Measurements from ENCODE around the gene HIBCH.
"Not testable (repeated sequence)": the region's sequence is repeated elsewhere in the genome, so short reads cannot be mapped to it uniquely, and the experiment has no call there.

HIBCH gene

GRCh38 chr2:190360965-190361364 lies 41.3 kb upstream of the HIBCH start:
- no peak for DNase-seq (ENCODE audit: low read depth)
- TF ChIP-seq CTCF (conservative IDR thresholded peaks at IDR 0.05; ENCODE audit: low read depth, low read length) = no peak
- H3K4me3 ChIP-seq (ENCODE audit: low read length) = no peak overlapping the region

- no peak for DNase-seq (ENCODE audit: low read depth)
- no peak overlapping the region for H3K4me3 ChIP-seq (ENCODE audit: low read length)
- TF ChIP-seq CTCF (conservative IDR thresholded peaks at IDR 0.05; ENCODE audit: low read depth, low read length) = no peak
Measured at GRCh38 chr2:190360561-190360960, 40.9 kb upstream of the HIBCH start.

- DNase-seq (ENCODE audit: low read depth); H3K4me3 ChIP-seq (ENCODE audit: low read length): not testable (repeated sequence)
Measured at GRCh38 chr2:190358655-190359448, 39.2 kb upstream of the HIBCH start.

GRCh38 chr2:190357600-190357999 lies 38.0 kb upstream of the HIBCH start:
- DNase-seq (ENCODE audit: low read depth) = no peak
- no peak overlapping the region for H3K4me3 ChIP-seq (ENCODE audit: low read length)
- TF ChIP-seq CTCF (conservative IDR thresholded peaks at IDR 0.05; ENCODE audit: low read depth, low read length) = no peak

- DNase-seq (ENCODE audit: low read depth) = no peak
- TF ChIP-seq CTCF (conservative IDR thresholded peaks at IDR 0.05; ENCODE audit: low read depth, low read length) = no peak
- no peak overlapping the region for H3K4me3 ChIP-seq (ENCODE audit: low read length)
Measured at GRCh38 chr2:190355968-190356644, 36.5 kb upstream of the HIBCH start.

- no peak for DNase-seq (ENCODE audit: low read depth)
- H3K4me3 ChIP-seq (ENCODE audit: low read length) = no peak overlapping the region
- TF ChIP-seq CTCF (conservative IDR thresholded peaks at IDR 0.05; ENCODE audit: low read depth, low read length) = no peak
Measured at GRCh38 chr2:190354003-190354690, 34.5 kb upstream of the HIBCH start.

GRCh38 chr2:190353537-190353899 lies 33.9 kb upstream of the HIBCH start:
- no peak for DNase-seq (ENCODE audit: low read depth)
- no peak for TF ChIP-seq CTCF (conservative IDR thresholded peaks at IDR 0.05; ENCODE audit: low read depth, low read length)
- H3K4me3 ChIP-seq (ENCODE audit: low read length) = no peak overlapping the region

Measured in retinal pigment epithelial cell (primary cell).